Measurements from ENCODE around the gene TTC38.
A peak's percentile ranks its signal among the peaks of the same experiment; 100 is the strongest.

Gene TTC38

GRCh38 chr22:46267431-46268279 lies at the start of gene TTC38:
TTC38 (plus strand) TSS chr22:46268008; CDS start chr22:46268040, 32 bp downstream.
- peak within 1 kb of the TSS in 8 of 11 experiments; percentile 43 to 68 (median 58); a peak in 13 of 22 replicates for H3K27ac ChIP-seq
- no peaks in the 10 kb centered on the region for H4K20me1 ChIP-seq
- peaks cover 29 to 44% (median 41%) of the 10 kb centered on the region in 11 experiments for H3K9me3 ChIP-seq (replicated peaks in 1 of 11)
- peaks cover 4 to 20% (median 12%) of the 10 kb centered on the region in 11 experiments; a peak in 14 of 22 replicates for H3K27me3 ChIP-seq
- H3K4me1 ChIP-seq, result peaks cover 14 to 31% (median 25%) of the 10 kb centered on the region in 10 experiments
- peak within 1 kb of the TSS; percentile 49 to 84 (median 72); a peak in 21 of 22 replicates for H3K9ac ChIP-seq
- peak within 1 kb of the TSS; percentile 82 to 96 (median 91) for H3K4me2 ChIP-seq
- H3K36me3 ChIP-seq, result peaks cover 0 to 12% (median 1%) of the 10 kb centered on the region in 11 experiments; a peak in 9 of 22 replicates
- no peak for TF ChIP-seq Cebpa-rat (IDR thresholded peaks at IDR 0.05)
- H3K4me3 ChIP-seq, result peak within 1 kb of the TSS; percentile 58 to 80 (median 66)

- peaks cover 0 to 7% (median 0%) of the 10 kb centered on the region in 11 experiments; a peak in 1 of 22 replicates for H3K9me3 ChIP-seq (replicated peaks in 1 of 11)
- no peaks in the 10 kb centered on the region; a peak in 1 of 22 replicates for H4K20me1 ChIP-seq
- H3K4me2 ChIP-seq, result no peak overlapping the region
- peaks cover 14 to 26% (median 16%) of the 10 kb centered on the region in 10 experiments for H3K4me1 ChIP-seq
- no peaks in the 10 kb centered on the region for H3K27me3 ChIP-seq
- H3K36me3 ChIP-seq, result peaks cover 71 to 99% (median 92%) of the 10 kb centered on the region in 11 experiments
- no peak overlapping the region for H3K4me3 ChIP-seq
- H3K9ac ChIP-seq, result no peak overlapping the region
- no peak for TF ChIP-seq Cebpa-rat (IDR thresholded peaks at IDR 0.05)
- peak overlapping the region in 1 of 11 experiments; percentile 50; a peak in 1 of 22 replicates for H3K27ac ChIP-seq
These were observed 48.2 kb upstream of the TTC38 start for GRCh38 chr22:46219636-46220035.

- H3K36me3 ChIP-seq, result peaks cover 62 to 99% (median 89%) of the 10 kb centered on the region in 11 experiments
- no peaks in the 10 kb centered on the region for H4K20me1 ChIP-seq
- peak overlapping the region in 8 of 11 experiments; percentile 13 to 60 (median 44); a peak in 13 of 22 replicates for H3K27ac ChIP-seq
- H3K4me3 ChIP-seq, result 0 out of 20 replicates have a peak overlapping the region, but pooled peaks of 1 of the 10 experiments have one; percentile 3
- H3K27me3 ChIP-seq, result no peaks in the 10 kb centered on the region
- no peak for TF ChIP-seq Cebpa-rat (IDR thresholded peaks at IDR 0.05)
- H3K9me3 ChIP-seq (replicated peaks in 1 of 11), result peaks cover 0 to 7% (median 0%) of the 10 kb centered on the region in 11 experiments; a peak in 1 of 22 replicates
- peaks cover 14 to 26% (median 16%) of the 10 kb centered on the region in 10 experiments for H3K4me1 ChIP-seq
- H3K4me2 ChIP-seq, result peak overlapping the region; percentile 38 to 76 (median 63)
- H3K9ac ChIP-seq, result peak overlapping the region in 2 of 11 experiments; percentile 15 to 19; a peak in 1 of 22 replicates
These were observed 46.9 kb upstream of the TTC38 start for GRCh38 chr22:46220921-46221320.

- Histone ChIP-seq H3K27me3 (no peaks in the 10 kb centered on the region), H3K4me2 (no peak overlapping the region), H3K4me3 (no peak overlapping the region), H3K4me1 (peaks cover 14 to 26% (median 16%) of the 10 kb centered on the region in 10 experiments), H3K9ac (no peak overlapping the region), H4K20me1 (no peaks in the 10 kb centered on the region), H3K36me3 (peaks cover 32 to 83% (median 62%) of the 10 kb centered on the region in 11 experiments), H3K27ac (no peak overlapping the region; a peak in 1 of 22 replicates), H3K9me3 (replicated peaks in 1 of 11) (peaks cover 0 to 7% (median 0%) of the 10 kb centered on the region in 11 experiments; a peak in 1 of 22 replicates)
- no peak for TF ChIP-seq Cebpa-rat (IDR thresholded peaks at IDR 0.05)
These were observed 43.5 kb upstream of the TTC38 start for GRCh38 chr22:46224044-46224897.

- TF ChIP-seq Cebpa-rat (IDR thresholded peaks at IDR 0.05), result no peak
- Histone ChIP-seq H3K36me3 (peaks cover 25 to 77% (median 56%) of the 10 kb centered on the region in 11 experiments), H3K9ac (no peak overlapping the region)
These were observed 42.9 kb upstream of the TTC38 start for GRCh38 chr22:46224898-46225290.

GRCh38 chr22:46225631-46226030 lies 42.2 kb upstream of the TTC38 start:
- no peak overlapping the region for H3K4me2 ChIP-seq
- H3K27me3 ChIP-seq, result no peaks in the 10 kb centered on the region
- H3K36me3 ChIP-seq, result peaks cover 19 to 74% (median 48%) of the 10 kb centered on the region in 11 experiments
- H3K4me1 ChIP-seq, result peaks cover 7 to 15% (median 9%) of the 10 kb centered on the region in 10 experiments
- H3K27ac ChIP-seq, result no peak overlapping the region
- no peaks in the 10 kb centered on the region for H4K20me1 ChIP-seq
- no peak for TF ChIP-seq Cebpa-rat (IDR thresholded peaks at IDR 0.05)
- no peak overlapping the region for H3K9ac ChIP-seq
- peaks cover 0 to 7% (median 0%) of the 10 kb centered on the region in 11 experiments; a peak in 1 of 22 replicates for H3K9me3 ChIP-seq (replicated peaks in 1 of 11)
- H3K4me3 ChIP-seq, result no peak overlapping the region

More at GRCh38 chr22:46224898-46225290, 42.9 kb upstream of the TTC38 start:
- Histone ChIP-seq H3K9me3 (replicated peaks in 1 of 11) (peaks cover 0 to 7% (median 0%) of the 10 kb centered on the region in 11 experiments; a peak in 1 of 22 replicates), H3K4me1 (peaks cover 14 to 22% (median 16%) of the 10 kb centered on the region in 10 experiments), H3K4me2 (no peak overlapping the region), H3K27me3 (no peaks in the 10 kb centered on the region), H3K27ac (no peak overlapping the region), H3K4me3 (no peak overlapping the region), H4K20me1 (no peaks in the 10 kb centered on the region)

GRCh38 chr22:46226577-46226976 lies 41.2 kb upstream of the TTC38 start:
- no peaks in the 10 kb centered on the region for H3K9me3 ChIP-seq (replicated peaks in 1 of 11)
- no peak overlapping the region for H3K4me3 ChIP-seq
- H4K20me1 ChIP-seq, result no peaks in the 10 kb centered on the region
- TF ChIP-seq Cebpa-rat (IDR thresholded peaks at IDR 0.05), result no peak
- H3K4me2 ChIP-seq, result no peak overlapping the region
- no peaks in the 10 kb centered on the region for H3K27me3 ChIP-seq
- H3K4me1 ChIP-seq, result peaks cover 0 to 6% (median 0%) of the 10 kb centered on the region in 10 experiments; a peak in 6 of 20 replicates
- H3K9ac ChIP-seq, result no peak overlapping the region
- H3K27ac ChIP-seq, result no peak overlapping the region
- peaks cover 18 to 70% (median 41%) of the 10 kb centered on the region in 11 experiments for H3K36me3 ChIP-seq

GRCh38 chr22:46229701-46230100 lies 38.1 kb upstream of the TTC38 start:
- Histone ChIP-seq H3K4me2 (no peak overlapping the region), H3K36me3 (peaks cover 10 to 48% (median 24%) of the 10 kb centered on the region in 11 experiments; a peak in 21 of 22 replicates), H3K4me1 (peaks cover 10 to 21% (median 14%) of the 10 kb centered on the region in 10 experiments), H3K27me3 (no peaks in the 10 kb centered on the region), H3K9me3 (replicated peaks in 1 of 11) (no peaks in the 10 kb centered on the region), H3K4me3 (no peak overlapping the region), H4K20me1 (no peaks in the 10 kb centered on the region), H3K27ac (no peak overlapping the region), H3K9ac (no peak overlapping the region)
- no peak for TF ChIP-seq Cebpa-rat (IDR thresholded peaks at IDR 0.05)

All from BLaER1 treated with 17β-estradiol and CSF1 and Interleukin-3, amounts not matched to agents 10 nM and 100 nM (cell line).